Measurements from ENCODE around the gene PLG. TPM values are rescaled to one million over a fixed set of nuclear protein-coding genes. Genes with fewer than 3 reads are reported as not detected.
"Not testable (repeated sequence)": the region's sequence is repeated elsewhere in the genome, so short reads cannot be mapped to it uniquely, and the experiment has no call there.

PLG gene
- total RNA-seq, 1 donor from 2014 or later, result not detected

DNA sequence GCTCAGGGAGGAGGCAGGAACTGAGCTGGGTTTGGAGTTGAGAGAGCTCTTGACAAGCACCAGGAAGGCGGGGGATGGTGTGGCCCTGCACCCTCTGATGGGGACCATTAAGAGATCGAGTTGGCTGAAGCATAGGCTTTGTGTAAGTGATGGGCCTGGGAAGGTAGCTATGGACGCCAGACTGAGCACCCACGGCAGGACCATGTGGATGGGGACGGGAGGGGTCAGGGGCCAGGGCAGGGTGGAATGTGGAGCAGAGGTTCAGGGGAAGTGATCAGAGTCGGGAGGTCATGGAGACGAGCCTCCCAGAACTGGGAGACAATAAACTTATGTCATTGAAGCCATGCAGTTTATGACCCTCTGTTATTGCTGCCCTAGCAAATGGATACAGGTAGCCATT lies 81.7 kb downstream of the PLG start:
- Histone ChIP-seq H3K27me3 (ENCODE audit: low read depth) (peaks cover 28% of the 10 kb centered on the region), H3K27ac (replicated peaks) (no peak overlapping the region), H3K36me3 (no peaks in the 10 kb centered on the region), H3K9me3 (replicated peaks) (peaks cover 6% of the 10 kb centered on the region), H3K4me1 (no peaks in the 10 kb centered on the region), H3K4me3 (no peak overlapping the region)
- no peak for DNase-seq
- intact Hi-C loops (cut with micrococcal nuclease), result no loop called here
- TF ChIP-seq, protein P1, sequence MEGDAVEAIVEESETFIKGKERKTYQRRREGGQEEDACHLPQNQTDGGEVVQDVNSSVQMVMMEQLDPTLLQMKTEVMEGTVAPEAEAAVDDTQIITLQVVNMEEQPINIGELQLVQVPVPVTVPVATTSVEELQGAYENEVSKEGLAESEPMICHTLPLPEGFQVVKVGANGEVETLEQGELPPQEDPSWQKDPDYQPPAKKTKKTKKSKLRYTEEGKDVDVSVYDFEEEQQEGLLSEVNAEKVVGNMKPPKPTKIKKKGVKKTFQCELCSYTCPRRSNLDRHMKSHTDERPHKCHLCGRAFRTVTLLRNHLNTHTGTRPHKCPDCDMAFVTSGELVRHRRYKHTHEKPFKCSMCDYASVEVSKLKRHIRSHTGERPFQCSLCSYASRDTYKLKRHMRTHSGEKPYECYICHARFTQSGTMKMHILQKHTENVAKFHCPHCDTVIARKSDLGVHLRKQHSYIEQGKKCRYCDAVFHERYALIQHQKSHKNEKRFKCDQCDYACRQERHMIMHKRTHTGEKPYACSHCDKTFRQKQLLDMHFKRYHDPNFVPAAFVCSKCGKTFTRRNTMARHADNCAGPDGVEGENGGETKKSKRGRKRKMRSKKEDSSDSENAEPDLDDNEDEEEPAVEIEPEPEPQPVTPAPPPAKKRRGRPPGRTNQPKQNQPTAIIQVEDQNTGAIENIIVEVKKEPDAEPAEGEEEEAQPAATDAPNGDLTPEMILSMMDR (IDR thresholded peaks at IDR 0.05; ENCODE audit: borderline replicate concordance), result no peak

DNA sequence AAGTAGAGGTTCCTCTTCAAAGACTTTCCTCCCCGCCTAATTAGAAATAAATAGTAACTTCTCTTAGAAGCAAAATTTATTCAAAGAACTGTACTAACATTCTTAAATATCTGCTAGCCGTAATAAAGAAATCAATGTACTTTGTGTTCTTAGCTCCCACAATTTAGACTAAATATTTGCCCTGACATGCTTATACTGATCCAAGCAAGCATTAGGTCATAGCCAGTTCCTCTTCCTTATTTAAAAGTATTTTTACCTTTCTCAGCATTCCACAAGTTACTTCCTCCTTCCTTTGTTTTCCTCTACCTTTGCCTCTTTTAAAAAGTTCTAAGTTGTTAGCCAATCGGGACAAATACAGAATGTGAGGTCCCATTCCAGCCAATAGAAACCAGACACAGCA lies 86.1 kb downstream of the PLG start:
- H3K4me3 ChIP-seq; H3K27ac ChIP-seq (replicated peaks); H3K9me3 ChIP-seq (replicated peaks); H3K36me3 ChIP-seq; DNase-seq; intact Hi-C loops (cut with micrococcal nuclease); H3K4me1 ChIP-seq: not testable (repeated sequence)
- peaks cover 12% of the 10 kb centered on the region for H3K27me3 ChIP-seq (ENCODE audit: low read depth)

DNA sequence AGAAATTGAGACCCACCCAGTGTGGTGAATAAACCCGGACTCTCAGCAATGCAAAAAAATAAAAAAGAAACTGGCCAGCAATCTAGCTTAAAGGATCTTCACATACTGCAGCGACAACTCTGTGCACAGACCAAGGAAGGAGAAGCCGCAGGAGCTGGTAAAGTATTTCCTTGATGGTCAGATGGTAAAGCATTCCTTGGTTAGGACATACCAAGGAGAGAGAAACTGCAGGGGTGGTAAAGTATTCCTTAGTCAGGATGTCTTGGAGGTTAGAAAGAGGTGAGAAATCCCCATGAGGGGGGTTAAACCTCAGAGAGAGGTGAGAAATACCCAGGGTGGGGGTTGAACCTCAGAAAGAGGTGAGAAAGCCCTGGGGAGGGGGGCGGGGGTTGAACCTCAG lies 86.8 kb downstream of the PLG start:
- no peaks in the 10 kb centered on the region for H3K4me1 ChIP-seq
- H3K27me3 ChIP-seq (ENCODE audit: low read depth), result peaks cover 12% of the 10 kb centered on the region
- no peak for DNase-seq
- no peak overlapping the region for H3K27ac ChIP-seq (replicated peaks)
- intact Hi-C loops (cut with micrococcal nuclease), result no loop called here
- no peaks in the 10 kb centered on the region for H3K36me3 ChIP-seq
- no peak overlapping the region for H3K4me3 ChIP-seq
- TF ChIP-seq, protein P1 (IDR thresholded peaks at IDR 0.05; ENCODE audit: borderline replicate concordance), result no peak
- H3K9me3 ChIP-seq (replicated peaks), result no peaks in the 10 kb centered on the region

DNA sequence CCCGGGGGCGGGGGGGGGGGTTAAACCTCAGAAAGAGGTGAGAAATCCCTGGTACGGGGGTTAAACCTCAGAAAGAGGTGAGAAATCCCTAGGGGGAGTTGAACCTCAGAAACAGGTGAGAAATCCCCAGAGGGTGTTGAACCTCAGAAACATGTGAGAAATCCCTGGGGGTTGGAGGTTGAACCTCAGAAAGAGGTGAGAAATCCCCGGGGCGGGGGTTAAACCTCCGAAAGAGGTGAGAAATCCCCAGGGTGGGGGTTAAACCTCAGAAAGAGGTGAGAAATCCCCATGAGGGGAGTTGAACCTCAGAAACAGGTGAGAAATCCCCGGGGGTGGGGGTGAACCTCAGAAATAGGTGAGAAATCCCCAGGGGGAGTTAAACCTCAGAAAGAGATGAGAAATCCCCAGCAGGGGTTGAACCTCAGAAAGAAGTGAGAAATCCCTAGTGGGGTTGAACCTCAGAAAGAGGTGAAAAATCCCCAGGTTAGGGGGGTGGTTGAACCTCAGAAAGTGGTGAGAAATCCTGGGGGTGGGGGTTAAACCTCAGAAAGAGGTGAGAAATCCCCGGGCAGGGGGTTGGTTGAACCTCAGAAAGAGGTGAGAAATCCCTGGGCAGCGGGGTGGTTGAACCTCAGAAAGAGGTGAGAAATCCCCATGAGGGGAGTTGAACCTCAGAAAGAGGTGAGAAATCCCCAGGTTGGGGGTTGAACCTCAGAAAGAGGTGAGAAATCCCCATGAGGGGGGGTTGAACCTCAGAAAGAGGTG lies 87.4 kb downstream of the PLG start:
- Histone ChIP-seq H3K4me1 (no peaks in the 10 kb centered on the region), H3K27me3 (ENCODE audit: low read depth) (peaks cover 12% of the 10 kb centered on the region), H3K27ac (replicated peaks) (no peak overlapping the region), H3K4me3 (no peak overlapping the region), H3K9me3 (replicated peaks) (no peaks in the 10 kb centered on the region), H3K36me3 (no peaks in the 10 kb centered on the region)
- TF ChIP-seq, protein P1 (IDR thresholded peaks at IDR 0.05; ENCODE audit: borderline replicate concordance), result no peak
- DNase-seq, result no peak
- intact Hi-C loops (cut with micrococcal nuclease), result no loop called here

DNA sequence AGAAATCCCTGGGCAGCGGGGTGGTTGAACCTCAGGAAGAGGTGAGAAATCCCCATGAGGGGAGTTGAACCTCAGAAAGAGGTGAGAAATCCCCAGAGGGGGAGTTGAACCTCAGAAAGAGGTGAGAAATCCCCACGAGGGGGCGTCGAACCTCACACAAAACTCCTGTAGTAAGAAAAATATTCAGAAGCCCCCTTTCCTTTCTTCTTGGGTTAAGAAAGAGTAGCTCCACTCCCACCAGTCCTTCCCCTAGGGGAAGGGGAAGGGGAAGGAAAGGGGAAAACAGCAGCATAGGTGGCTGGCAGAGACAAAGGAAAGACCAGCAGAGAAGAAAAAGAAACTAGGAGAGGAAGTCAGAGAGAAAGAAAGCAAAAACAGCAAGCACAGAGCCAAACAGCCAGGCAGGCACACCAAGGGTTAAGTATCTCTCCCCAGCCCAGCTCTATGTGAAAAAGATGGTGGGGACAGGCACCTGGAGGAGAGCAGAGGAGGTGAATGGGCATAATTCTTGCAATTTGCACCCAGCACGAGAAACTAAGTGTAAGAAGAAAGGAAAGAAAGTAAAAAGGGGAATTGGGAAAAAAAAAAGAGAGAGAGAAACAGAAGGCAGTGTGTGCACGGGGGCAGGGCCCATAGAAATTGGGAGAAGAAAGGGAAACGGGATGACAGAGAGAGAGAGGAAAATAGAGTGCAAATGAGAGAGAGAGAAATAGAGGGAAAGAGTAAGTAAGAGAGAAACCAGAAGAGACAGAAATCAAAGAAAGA lies 88.2 kb downstream of the PLG start:
- H3K27ac ChIP-seq (replicated peaks), result no peak overlapping the region
- H3K4me3 ChIP-seq, result no peak overlapping the region
- TF ChIP-seq, protein P1 (IDR thresholded peaks at IDR 0.05; ENCODE audit: borderline replicate concordance), result no peak
- H3K27me3 ChIP-seq (ENCODE audit: low read depth), result peaks cover 12% of the 10 kb centered on the region
- H3K36me3 ChIP-seq, result no peaks in the 10 kb centered on the region
- no peaks in the 10 kb centered on the region for H3K9me3 ChIP-seq (replicated peaks)
- DNase-seq, result no peak
- intact Hi-C loops (cut with micrococcal nuclease), result no loop called here
- H3K4me1 ChIP-seq, result no peaks in the 10 kb centered on the region

DNA sequence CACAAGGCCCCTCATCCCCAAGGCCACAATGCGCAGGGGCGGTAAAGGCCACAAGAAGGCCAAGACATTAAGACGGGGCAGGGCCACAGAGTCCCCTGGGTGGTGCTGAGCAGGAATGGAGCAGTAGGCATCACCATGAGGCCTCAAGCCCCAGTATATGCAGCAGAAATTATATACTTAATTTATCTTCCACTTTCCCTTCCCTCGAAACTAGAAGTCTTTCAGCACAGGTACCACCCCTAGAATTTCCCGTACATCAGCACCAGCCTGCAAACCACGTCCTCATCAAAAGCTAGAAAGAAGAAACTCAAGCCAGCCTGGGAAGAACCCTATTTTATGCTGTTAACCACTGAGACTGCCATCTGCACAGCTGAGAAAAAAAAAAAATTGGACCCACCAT lies 89.4 kb downstream of the PLG start:
- TF ChIP-seq, protein P1 (IDR thresholded peaks at IDR 0.05; ENCODE audit: borderline replicate concordance), result no peak
- no peaks in the 10 kb centered on the region for H3K36me3 ChIP-seq
- peaks cover 12% of the 10 kb centered on the region for H3K27me3 ChIP-seq (ENCODE audit: low read depth)
- intact Hi-C loops (cut with micrococcal nuclease), result no loop called here
- no peak overlapping the region for H3K27ac ChIP-seq (replicated peaks)
- H3K4me3 ChIP-seq, result no peak overlapping the region
- no peaks in the 10 kb centered on the region for H3K9me3 ChIP-seq (replicated peaks)
- no peaks in the 10 kb centered on the region for H3K4me1 ChIP-seq
- no peak for DNase-seq
